Caco-2 (cell line): ENCODE data around the gene GSK3B. TPM values are rescaled to one million over a fixed set of nuclear protein-coding genes. Genes with fewer than 3 reads are reported as not detected.
A peak's percentile ranks its signal among the peaks of the same experiment; 100 is the strongest.

Experiments
- BruUV-seq: library from RNA; stranded (reverse); fragments of 400-500 nt; replicated peaks from 2 replicates; lab custom pipeline; 2021; lab: Mats Ljungman, UMichigan
- CTCF ChIA-PET: fragments of 300-600 bp; sonication (Branson Sonifier 250); formaldehyde crosslinking; loops from one replicate; lab custom pipeline; 2022; ENCODE audit warnings: antibody characterized with exemption; lab: Charles Lee
- POLR2A ChIA-PET: fragments of 300-600 bp; sonication (Branson Sonifier 250); formaldehyde crosslinking; loops from one replicate; lab custom pipeline; 2022; ENCODE audit warnings: antibody characterized with exemption; lab: Charles Lee
- DNase-seq, 2 experiments: peaks; one replicate each; pipeline versions ENCODE4 v3.0.0 to v3.0.0-alpha.2; 2020 to 2022
- H3K27me3 ChIP-seq: replicated peaks from 2 replicates; pipeline ENCODE4 v1.6.0; 2011; ENCODE audit warnings: low read length; ENCODE audit not compliant: control insufficient read depth, insufficient read depth
- H3K36me3 ChIP-seq: 2 replicates; pipeline ENCODE4 v1.5.1; 2011; ENCODE audit warnings: low read length; ENCODE audit not compliant: control insufficient read depth, insufficient read depth
- H3K4me1 ChIP-seq: fragments of 250-450 bp; sonication (Bioruptor Pico); 2 replicates; pipeline ENCODE4 v1.5.1; 2020; ENCODE audit warnings: mild to moderate bottlenecking
- H3K4me3 ChIP-seq: 2 replicates; pipeline ENCODE4 v1.5.1; 2011; ENCODE audit warnings: low read depth, mild to moderate bottlenecking, control low read depth, low read length
- H3K9me3 ChIP-seq: fragments of 250-450 bp; sonication (Bioruptor Pico); 2 replicates; pipeline ENCODE4 v1.5.1; 2020; ENCODE audit warnings: mild to moderate bottlenecking, moderate library complexity
- H3K27ac Mint-ChIP-seq: one replicate; pipeline ENCODE4 v1.8.0; 2022; ENCODE audit warnings: mixed read lengths; ENCODE audit not compliant: unreplicated experiment
- H3K27me3 Mint-ChIP-seq: one replicate; pipeline ENCODE4 v1.8.0; 2022; ENCODE audit warnings: mixed read lengths; ENCODE audit not compliant: insufficient read depth, unreplicated experiment
- H3K36me3 Mint-ChIP-seq: one replicate; pipeline ENCODE4 v1.8.0; 2022; ENCODE audit warnings: mild to moderate bottlenecking, mixed read lengths; ENCODE audit not compliant: insufficient read depth, unreplicated experiment
- H3K4me1 Mint-ChIP-seq: one replicate; pipeline ENCODE4 v1.8.0; 2022; ENCODE audit warnings: low read depth, mixed read lengths; ENCODE audit not compliant: unreplicated experiment
- H3K4me3 Mint-ChIP-seq: one replicate; pipeline ENCODE4 v1.8.0; 2022; ENCODE audit warnings: mild to moderate bottlenecking, moderate library complexity, mixed read lengths; ENCODE audit not compliant: unreplicated experiment
- H3K9me3 Mint-ChIP-seq: one replicate; pipeline ENCODE4 v1.8.0; 2022; ENCODE audit warnings: mixed read lengths; ENCODE audit not compliant: unreplicated experiment
- CTCF ChIP-seq, 2 experiments: fragments of 200-600 bp in 1 of 2; IDR thresholded peaks; 1 replicate in 1 of 2; 2 replicates in 1 of 2; pipeline versions ENCODE4 v1.5.1 to v1.8.0; 2011 to 2022; ENCODE audit warnings: antibody characterized with exemption in 1 of 2, control low read depth in 1 of 2, inconsistent platforms in 1 of 2, low read depth in 1 of 2, low read length in 1 of 2, mild to moderate bottlenecking in 1 of 2, moderate library complexity in 1 of 2; ENCODE audit not compliant: insufficient read depth in 1 of 2, severe bottlenecking in 1 of 2, unreplicated experiment in 1 of 2
- intact Hi-C: fragments of 100-400 bp; cut with micrococcal nuclease; formaldehyde crosslinking; loops from one replicate; pipeline ENCODE4 v1.10.0; 2022; ENCODE audit not compliant: unreplicated experiment
- total RNA-seq: library from RNA; stranded (reverse); gene quantifications from 2 replicates; pipeline ENCODE4 v1.2.3, GENCODE V29; 2022

Gene GSK3B
- total RNA-seq, 1 experiment from 2014 or later = 55.2 TPM

- TF ChIP-seq CTCF (IDR thresholded peaks at IDR 0.05; ENCODE audit: insufficient read depth in 1 of 2, low read depth in 1 of 2, low read length in 1 of 2, severe bottlenecking in 1 of 2, unreplicated experiment in 1 of 2) = no peak
- Mint-ChIP-seq H3K4me1 (peaks cover 25% of the 10 kb centered on the region), H3K4me3 (no peak overlapping the region), H3K9me3 (peaks cover 11% of the 10 kb centered on the region), H3K27ac (peak overlapping the region; percentile 39), H3K27me3 (no peaks in the 10 kb centered on the region), H3K36me3 (no peaks in the 10 kb centered on the region)
- DNase-seq = no peak
- Histone ChIP-seq H3K36me3 (no peaks in the 10 kb centered on the region), H3K4me1 (peaks cover 28% of the 10 kb centered on the region), H3K4me3 (no peak overlapping the region), H3K27me3 (no peaks in the 10 kb centered on the region), H3K9me3 (no peaks in the 10 kb centered on the region)
- BruUV-seq = no TSS peak
- POLR2A ChIA-PET = no interaction called here
- intact Hi-C loops = no loop called here
- CTCF ChIA-PET = no interaction called here
Measured at GRCh38 chr3:119792270-119792669, 302.0 kb downstream of the GSK3B start.

- Histone ChIP-seq H3K4me3 (no peak overlapping the region), H3K27me3 (no peaks in the 10 kb centered on the region), H3K9me3 (no peaks in the 10 kb centered on the region), H3K36me3 (no peaks in the 10 kb centered on the region), H3K4me1 (peaks cover 9% of the 10 kb centered on the region)
- Mint-ChIP-seq H3K36me3 (no peaks in the 10 kb centered on the region), H3K4me3 (no peak overlapping the region), H3K9me3 (no peaks in the 10 kb centered on the region), H3K27me3 (no peaks in the 10 kb centered on the region), H3K27ac (no peak overlapping the region), H3K4me1 (peaks cover 7% of the 10 kb centered on the region)
- no TSS peak for BruUV-seq
- DNase-seq = no peak
- TF ChIP-seq CTCF (IDR thresholded peaks at IDR 0.05; ENCODE audit: insufficient read depth in 1 of 2, low read depth in 1 of 2, low read length in 1 of 2, severe bottlenecking in 1 of 2, unreplicated experiment in 1 of 2) = no peak
- intact Hi-C loops = no loop called here
- POLR2A ChIA-PET = no interaction called here
- CTCF ChIA-PET = no interaction called here
Measured at GRCh38 chr3:119790369-119790768, 303.9 kb downstream of the GSK3B start.

GRCh38 chr3:119786409-119786808 lies 307.8 kb downstream of the GSK3B start:
- Histone ChIP-seq H3K27me3 (no peaks in the 10 kb centered on the region), H3K9me3 (no peaks in the 10 kb centered on the region), H3K4me1 (peaks cover 5% of the 10 kb centered on the region; the same call in 1 of the 2 replicates), H3K36me3 (no peaks in the 10 kb centered on the region), H3K4me3 (no peak overlapping the region)
- TF ChIP-seq CTCF (IDR thresholded peaks at IDR 0.05; ENCODE audit: insufficient read depth in 1 of 2, low read depth in 1 of 2, low read length in 1 of 2, severe bottlenecking in 1 of 2, unreplicated experiment in 1 of 2) = no peak
- no peak for DNase-seq
- Mint-ChIP-seq H3K27me3 (no peaks in the 10 kb centered on the region), H3K9me3 (no peaks in the 10 kb centered on the region), H3K27ac (no peak overlapping the region), H3K4me3 (no peak overlapping the region), H3K4me1 (peaks cover 5% of the 10 kb centered on the region), H3K36me3 (no peaks in the 10 kb centered on the region)
- no TSS peak for BruUV-seq
- intact Hi-C loops = no loop called here
- POLR2A ChIA-PET = no interaction called here
- CTCF ChIA-PET = no interaction called here
